Measurements from ENCODE around the gene DMRT1.
"Not testable (repeated sequence)": the region's sequence is repeated elsewhere in the genome, so short reads cannot be mapped to it uniquely, and the experiment has no call there.

DMRT1 gene

GRCh38 chr9:972501-973294, 131.2 kb downstream of the DMRT1 start:
- DNase-seq, result no peak

- DNase-seq, result no peak
Observed at GRCh38 chr9:973295-973834, 131.9 kb downstream of the DMRT1 start.

GRCh38 chr9:974031-974995, 132.8 kb downstream of the DMRT1 start:
- DNase-seq, result no peak

GRCh38 chr9:974996-975739, 133.7 kb downstream of the DMRT1 start:
- no peak for DNase-seq

- DNase-seq, result no peak
Observed at GRCh38 chr9:975740-976257, 134.3 kb downstream of the DMRT1 start.

- DNase-seq, result peak; percentile 6
Observed at GRCh38 chr9:976258-976942, 134.9 kb downstream of the DMRT1 start, which contains the start of gene DMRT3. Gene DMRT3 (plus strand): TSS chr9:976655. CDS start chr9:977002, 347 bp downstream.

GRCh38 chr9:976943-977837, 135.7 kb downstream of the DMRT1 start:
- no peak for DNase-seq

- no peak for DNase-seq
Observed at GRCh38 chr9:977838-978830, 136.6 kb downstream of the DMRT1 start.

GRCh38 chr9:979983-980382, 138.5 kb downstream of the DMRT1 start:
- DNase-seq, result no peak

GRCh38 chr9:980640-981039, 139.1 kb downstream of the DMRT1 start:
- DNase-seq, result no peak

- DNase-seq, result no peak
Observed at GRCh38 chr9:981491-981898, 140.0 kb downstream of the DMRT1 start.

- no peak for DNase-seq
Observed at GRCh38 chr9:982394-983230, 141.1 kb downstream of the DMRT1 start.

- DNase-seq, result no peak
Observed at GRCh38 chr9:994005-994404, 152.5 kb downstream of the DMRT1 start.

- DNase-seq, result no peak
Observed at GRCh38 chr9:995192-995591, 153.7 kb downstream of the DMRT1 start.

GRCh38 chr9:995781-996180, 154.3 kb downstream of the DMRT1 start:
- DNase-seq, result no peak

- DNase-seq, result not testable (repeated sequence)
Observed at GRCh38 chr9:998299-999110, 157.0 kb downstream of the DMRT1 start.

GRCh38 chr9:1001838-1002237, 160.3 kb downstream of the DMRT1 start:
- DNase-seq, result no peak

- no peak for DNase-seq
Observed at GRCh38 chr9:1002678-1003077, 161.2 kb downstream of the DMRT1 start.

Measured in NCI-H2227 treated with DMSO at 0.1 percent for 48 hours (cell line).